GM23338 (cell line): ENCODE data around the gene GEMIN8. TPM values are rescaled to one million over a fixed set of nuclear protein-coding genes. Genes with fewer than 3 reads are reported as not detected.

Experiments used
- ATAC-seq: fragments of 200-7000 bp; cut with Tn5 transposase; 3 replicates; pipeline ENCODE4 v1.9.1; 2020
- DNase-seq: peaks from one replicate; pipeline ENCODE4 v3.0.0-alpha.2; 2015; ENCODE audit warnings: low spot score
- H2AFZ ChIP-seq: fragments of 200-600 bp; sonication (generic); 2 replicates; pipeline ENCODE4 v1.8.0; 2016; ENCODE audit warnings: antibody characterized with exemption, mild to moderate bottlenecking, moderate library complexity
- H3F3A ChIP-seq: fragments of 200-600 bp; sonication (generic); replicated peaks from 2 replicates; pipeline ENCODE4 v1.8.0; 2017; ENCODE audit warnings: antibody characterized with exemption, mixed run types, low read depth
- H3K27ac ChIP-seq: fragments of 200-600 bp; sonication (generic); 2 replicates; pipeline ENCODE4 v1.6.1; 2016; ENCODE audit warnings: low read depth
- H3K27me3 ChIP-seq: fragments of 200-600 bp; sonication (generic); 2 replicates; pipeline ENCODE4 v1.8.0; 2016; ENCODE audit warnings: mild to moderate bottlenecking, mixed run types, moderate library complexity; ENCODE audit not compliant: insufficient read depth
- H3K36me3 ChIP-seq: fragments of 200-600 bp; sonication (generic); 2 replicates; pipeline ENCODE4 v1.8.0; 2016; ENCODE audit warnings: mild to moderate bottlenecking; ENCODE audit not compliant: insufficient read depth
- H3K4me1 ChIP-seq: fragments of 200-600 bp; sonication (generic); 2 replicates; pipeline ENCODE4 v1.8.0; 2016; ENCODE audit warnings: mild to moderate bottlenecking, moderate library complexity; ENCODE audit not compliant: insufficient read depth
- H3K4me2 ChIP-seq: fragments of 200-600 bp; sonication (generic); 2 replicates; pipeline ENCODE4 v1.7.1; 2017; ENCODE audit warnings: mixed run types
- H3K4me3 ChIP-seq: fragments of 200-600 bp; sonication (generic); 2 replicates; pipeline ENCODE4 v1.6.1; 2016; ENCODE audit warnings: mixed run types
- H3K79me2 ChIP-seq: fragments of 200-600 bp; sonication (generic); replicated peaks from 2 replicates; pipeline ENCODE4 v1.8.0; 2017; ENCODE audit warnings: mild to moderate bottlenecking; ENCODE audit not compliant: insufficient read depth
- H3K9me2 ChIP-seq: fragments of 200-600 bp; sonication (generic); 2 replicates; pipeline ENCODE4 v1.8.0; 2017; ENCODE audit not compliant: insufficient read depth
- H4K20me1 ChIP-seq: fragments of 200-600 bp; sonication (generic); replicated peaks from 2 replicates; pipeline ENCODE4 v1.8.0; 2017; ENCODE audit warnings: mild to moderate bottlenecking; ENCODE audit not compliant: insufficient read depth
- H3K27ac Mint-ChIP-seq: 2 replicates; pipeline ENCODE4 v1.8.0; 2020; ENCODE audit warnings: inconsistent platforms, mild to moderate bottlenecking, moderate library complexity, mixed read lengths
- H3K27me3 Mint-ChIP-seq: 3 replicates; pipeline ENCODE4 v1.8.0; 2022; ENCODE audit warnings: low read depth, mild to moderate bottlenecking, moderate library complexity, mixed read lengths, inconsistent platforms; ENCODE audit not compliant: insufficient read depth, poor library complexity
- H3K36me3 Mint-ChIP-seq: 3 replicates; pipeline ENCODE4 v1.8.0; 2021; ENCODE audit warnings: low read depth, mild to moderate bottlenecking, inconsistent platforms, moderate library complexity, mixed read lengths
- H3K4me1 Mint-ChIP-seq: 3 replicates; pipeline ENCODE4 v1.8.0; 2020; ENCODE audit warnings: mild to moderate bottlenecking, inconsistent platforms, mixed read lengths
- H3K4me3 Mint-ChIP-seq: 3 replicates; pipeline ENCODE4 v1.8.0; 2021; ENCODE audit warnings: moderate library complexity, mild to moderate bottlenecking, inconsistent platforms, mixed read lengths
- H3K9me3 Mint-ChIP-seq: 3 replicates; pipeline ENCODE4 v1.8.0; 2020; ENCODE audit warnings: moderate library complexity, mild to moderate bottlenecking, inconsistent platforms, mixed read lengths
- CREB1 ChIP-seq: fragments of 250-450 bp; sonication (Bioruptor Pico); IDR thresholded peaks from 2 replicates; pipeline ENCODE4 v1.5.0; 2020; ENCODE audit warnings: low read depth, mild to moderate bottlenecking, moderate library complexity
- CTCF ChIP-seq, 2 experiments: fragments of 200-600 bp in 1 of 2; sonication (generic) in 1 of 2; conservative IDR thresholded peaks; 2 replicates each; pipeline versions ENCODE4 v1.5.1 to v1.6.1; 2016 to 2017; ENCODE audit warnings: antibody characterized with exemption in 2 of 2, low read depth in 2 of 2, mild to moderate bottlenecking in 2 of 2, moderate library complexity in 1 of 2
- ETS1 ChIP-seq: IDR thresholded peaks from 2 replicates; pipeline ENCODE4 v1.6.1; 2016; ENCODE audit warnings: antibody characterized with exemption
- EZH2 ChIP-seq: fragments of 200-600 bp; sonication (generic); IDR thresholded peaks from one replicate; pipeline ENCODE4 v1.8.0; 2017; ENCODE audit warnings: antibody characterized with exemption, mild to moderate bottlenecking, low read depth; ENCODE audit not compliant: unreplicated experiment
- EZH2phosphoT487 ChIP-seq: fragments of 200-600 bp; sonication (generic); IDR thresholded peaks from one replicate; pipeline ENCODE4 v1.8.1; 2018; ENCODE audit warnings: antibody characterized with exemption; ENCODE audit not compliant: unreplicated experiment
- JUNB ChIP-seq: IDR thresholded peaks from one replicate; pipeline ENCODE4 v1.6.1; 2016; ENCODE audit warnings: antibody characterized with exemption; ENCODE audit not compliant: unreplicated experiment
- NANOG ChIP-seq: IDR thresholded peaks from 2 replicates; pipeline ENCODE4 v1.6.1; 2016; ENCODE audit warnings: antibody characterized with exemption, borderline replicate concordance
- POLR2AphosphoS5 ChIP-seq: IDR thresholded peaks from 2 replicates; pipeline ENCODE4 v1.6.1; 2016; ENCODE audit warnings: antibody characterized with exemption, low read depth
- STAT1 ChIP-seq: IDR thresholded peaks from one replicate; pipeline ENCODE4 v1.6.1; 2016; ENCODE audit warnings: antibody characterized with exemption; ENCODE audit not compliant: unreplicated experiment
- ZNF114 ChIP-seq: fragments of 250-450 bp; sonication (Bioruptor Pico); IDR thresholded peaks from 2 replicates; pipeline ENCODE4 v1.5.0; 2020; ENCODE audit warnings: mild to moderate bottlenecking, moderate library complexity
- ZNF331 ChIP-seq: fragments of 250-450 bp; sonication (Bioruptor Pico); IDR thresholded peaks from 2 replicates; pipeline ENCODE4 v1.5.0; 2020; ENCODE audit warnings: low read depth, mild to moderate bottlenecking, moderate library complexity
- ZNF462 ChIP-seq: fragments of 250-450 bp; sonication (Bioruptor Pico); IDR thresholded peaks from 2 replicates; pipeline ENCODE4 v1.5.0; 2020; ENCODE audit warnings: mild to moderate bottlenecking, moderate library complexity
- polyA plus RNA-seq: library from polyadenylated mRNA; unstranded; fragments of >200 nt; fragmentation: Nextera tagmentation; extraction: Ambion mirVana; gene quantifications from 2 replicates; pipeline ENCODE4 v1.2.1, GENCODE V29; 2016
- total RNA-seq: library from RNA; depleted of rRNA; stranded (reverse); fragments of >200 nt; shearing (Covaris generic); gene quantifications from 2 replicates; pipeline ENCODE4 v1.2.3, GENCODE V29; 2014
- TF ChIP-seq, protein P1 (sequence below): IDR thresholded peaks from one replicate; pipeline ENCODE4 v1.6.1; 2018; ENCODE audit warnings: antibody characterized with exemption; ENCODE audit not compliant: unreplicated experiment

GEMIN8 gene
- total and polyA plus RNA-seq, 2 experiments from 2014 or later = 16.5 to 19.9 TPM

GRCh38 chrX:14010566-14010965 lies 19.1 kb downstream of the GEMIN8 start (continued):
- TF ChIP-seq POLR2AphosphoS5 (no peak), CTCF (conservative IDR thresholded peaks at IDR 0.05; ENCODE audit: low read depth in 2 of 2) (no peak), EZH2 (no peak), EZH2phosphoT487 (no peak), ETS1 (no peak), ZNF114 (CRISPR knock-in tag) (no peak), JUNB (no peak), STAT1 (no peak)
- TF ChIP-seq, protein P1, sequence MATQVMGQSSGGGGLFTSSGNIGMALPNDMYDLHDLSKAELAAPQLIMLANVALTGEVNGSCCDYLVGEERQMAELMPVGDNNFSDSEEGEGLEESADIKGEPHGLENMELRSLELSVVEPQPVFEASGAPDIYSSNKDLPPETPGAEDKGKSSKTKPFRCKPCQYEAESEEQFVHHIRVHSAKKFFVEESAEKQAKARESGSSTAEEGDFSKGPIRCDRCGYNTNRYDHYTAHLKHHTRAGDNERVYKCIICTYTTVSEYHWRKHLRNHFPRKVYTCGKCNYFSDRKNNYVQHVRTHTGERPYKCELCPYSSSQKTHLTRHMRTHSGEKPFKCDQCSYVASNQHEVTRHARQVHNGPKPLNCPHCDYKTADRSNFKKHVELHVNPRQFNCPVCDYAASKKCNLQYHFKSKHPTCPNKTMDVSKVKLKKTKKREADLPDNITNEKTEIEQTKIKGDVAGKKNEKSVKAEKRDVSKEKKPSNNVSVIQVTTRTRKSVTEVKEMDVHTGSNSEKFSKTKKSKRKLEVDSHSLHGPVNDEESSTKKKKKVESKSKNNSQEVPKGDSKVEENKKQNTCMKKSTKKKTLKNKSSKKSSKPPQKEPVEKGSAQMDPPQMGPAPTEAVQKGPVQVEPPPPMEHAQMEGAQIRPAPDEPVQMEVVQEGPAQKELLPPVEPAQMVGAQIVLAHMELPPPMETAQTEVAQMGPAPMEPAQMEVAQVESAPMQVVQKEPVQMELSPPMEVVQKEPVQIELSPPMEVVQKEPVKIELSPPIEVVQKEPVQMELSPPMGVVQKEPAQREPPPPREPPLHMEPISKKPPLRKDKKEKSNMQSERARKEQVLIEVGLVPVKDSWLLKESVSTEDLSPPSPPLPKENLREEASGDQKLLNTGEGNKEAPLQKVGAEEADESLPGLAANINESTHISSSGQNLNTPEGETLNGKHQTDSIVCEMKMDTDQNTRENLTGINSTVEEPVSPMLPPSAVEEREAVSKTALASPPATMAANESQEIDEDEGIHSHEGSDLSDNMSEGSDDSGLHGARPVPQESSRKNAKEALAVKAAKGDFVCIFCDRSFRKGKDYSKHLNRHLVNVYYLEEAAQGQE = no peak

DNA sequence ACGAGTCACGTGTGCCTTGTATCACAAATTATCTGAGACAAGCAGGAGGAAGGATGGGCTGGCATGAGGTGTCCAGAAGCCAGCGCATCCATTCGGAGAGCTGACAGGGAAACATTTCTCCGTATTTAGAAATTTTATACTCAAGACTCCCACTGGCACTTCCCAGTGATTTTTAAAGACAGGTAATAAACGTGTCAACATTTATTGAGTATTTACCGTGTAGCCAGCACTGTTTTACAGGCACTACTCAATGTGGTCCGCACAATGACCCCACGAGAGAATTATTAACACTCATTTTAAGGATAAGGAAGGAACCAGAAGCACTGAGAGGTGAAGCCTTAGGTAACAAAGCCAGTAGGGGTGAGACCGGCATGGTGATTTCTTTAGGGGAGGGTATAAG lies 23.2 kb downstream of the GEMIN8 start:
- Histone ChIP-seq H3K4me2 (no peak overlapping the region), H2AFZ (no peak overlapping the region), H3F3A (no peaks in the 10 kb centered on the region), H3K4me1 (no peaks in the 10 kb centered on the region), H4K20me1 (no peaks in the 10 kb centered on the region), H3K9me2 (no peaks in the 10 kb centered on the region), H3K36me3 (no peaks in the 10 kb centered on the region), H3K79me2 (no peaks in the 10 kb centered on the region), H3K27ac (no peak overlapping the region), H3K4me3 (no peak overlapping the region), H3K27me3 (no peaks in the 10 kb centered on the region)
- Mint-ChIP-seq H3K27me3 (no peaks in the 10 kb centered on the region), H3K4me3 (no peak overlapping the region), H3K36me3 (peaks cover 10% of the 10 kb centered on the region), H3K27ac (no peak overlapping the region), H3K9me3 (no peaks in the 10 kb centered on the region), H3K4me1 (no peaks in the 10 kb centered on the region)
- no peak for ATAC-seq
- no peak for DNase-seq
- no peak for TF ChIP-seq ZNF331 (CRISPR knock-in tag)
- TF ChIP-seq ZNF114 (CRISPR knock-in tag) = no peak
- no peak for TF ChIP-seq EZH2phosphoT487
- no peak for TF ChIP-seq CREB1 (CRISPR knock-in tag)
- TF ChIP-seq ZNF462 (CRISPR knock-in tag) = no peak
- TF ChIP-seq NANOG = no peak
